GM12864 (cell line): ENCODE data around the gene TOM1L2.
A peak's percentile ranks its signal among the peaks of the same experiment; 100 is the strongest.

Source experiments
- DNase-seq: peaks from one replicate; pipeline ENCODE4 v3.0.0-alpha.2; 2011; ENCODE audit warnings: low read depth
- H3K4me3 ChIP-seq: 2 replicates; pipeline ENCODE4 v1.5.1; 2011; ENCODE audit warnings: mild to moderate bottlenecking, low read depth, low read length, control low read depth
- CTCF ChIP-seq: IDR thresholded peaks from 2 replicates; pipeline ENCODE4 v1.5.1; 2011; ENCODE audit warnings: low read depth, mild to moderate bottlenecking, moderate library complexity, low read length, control low read depth, inconsistent platforms; ENCODE audit errors: missing control alignments

TOM1L2 gene

GRCh38 chr17:17952691-17953090 lies 19.5 kb downstream of the TOM1L2 start:
- DNase-seq: no peak
- TF ChIP-seq CTCF: no peak
- no peak overlapping the region for H3K4me3 ChIP-seq

- DNase-seq: no peak
- TF ChIP-seq CTCF: no peak
- no peak overlapping the region for H3K4me3 ChIP-seq
These were observed 20.7 kb downstream of the TOM1L2 start for GRCh38 chr17:17951524-17951923.

GRCh38 chr17:17950806-17951205 lies 21.4 kb downstream of the TOM1L2 start:
- peak; percentile 33 for TF ChIP-seq CTCF
- no peak for DNase-seq
- H3K4me3 ChIP-seq: no peak overlapping the region

- H3K4me3 ChIP-seq: no peak overlapping the region
- TF ChIP-seq CTCF: no peak
- no peak for DNase-seq
These were observed 21.9 kb downstream of the TOM1L2 start for GRCh38 chr17:17950347-17950746.

GRCh38 chr17:17947966-17948365 lies 24.2 kb downstream of the TOM1L2 start:
- no peak for DNase-seq
- H3K4me3 ChIP-seq: no peak overlapping the region
- TF ChIP-seq CTCF: no peak

GRCh38 chr17:17947309-17947708 lies 24.9 kb downstream of the TOM1L2 start:
- no peak for TF ChIP-seq CTCF
- H3K4me3 ChIP-seq: no peak overlapping the region
- no peak for DNase-seq

GRCh38 chr17:17946093-17946492 lies 26.1 kb downstream of the TOM1L2 start:
- no peak overlapping the region for H3K4me3 ChIP-seq
- DNase-seq: no peak
- no peak for TF ChIP-seq CTCF
